ENCODE data around the gene PRRT4.
A peak's percentile ranks its signal among the peaks of the same experiment; 100 is the strongest.

PRRT4 gene

GRCh38 chr7:128358233-128358632 is 3.3 kb downstream of the PRRT4 start:
- TF ChIP-seq MAX (IDR thresholded peaks at IDR 0.05; ENCODE audit: low read depth, low read length) (no peak; the same call in 1 of the 2 replicates), MYC (IDR thresholded peaks at IDR 0.05; ENCODE audit: low read depth, low read length) (0 out of 2 replicates have a peak, but pooled peaks have one; percentile 56), POLR2A (IDR thresholded peaks at IDR 0.05; ENCODE audit: extremely low read depth, insufficient read length) (no peak)
- no peak overlapping the region for H3K4me3 ChIP-seq (ENCODE audit: low read depth, low read length)
- peak; percentile 93 for DNase-seq (ENCODE audit: low read depth)

GRCh38 chr7:128357217-128357613 is 4.3 kb downstream of the PRRT4 start:
- DNase-seq (ENCODE audit: low read depth): no peak
- H3K4me3 ChIP-seq (ENCODE audit: low read depth, low read length): no peak overlapping the region
- no peak for TF ChIP-seq MAX (IDR thresholded peaks at IDR 0.05; ENCODE audit: low read depth, low read length)
- TF ChIP-seq CTCF (IDR thresholded peaks at IDR 0.05; ENCODE audit: low read depth, low read length): no peak
- TF ChIP-seq MYC (IDR thresholded peaks at IDR 0.05; ENCODE audit: low read depth, low read length): no peak
- TF ChIP-seq POLR2A (IDR thresholded peaks at IDR 0.05; ENCODE audit: extremely low read depth, insufficient read length): no peak

- no peak overlapping the region for H3K4me3 ChIP-seq (ENCODE audit: low read depth, low read length)
- no peak for DNase-seq (ENCODE audit: low read depth)
- no peak for TF ChIP-seq MYC (IDR thresholded peaks at IDR 0.05; ENCODE audit: low read depth, low read length)
- TF ChIP-seq MAX (IDR thresholded peaks at IDR 0.05; ENCODE audit: low read depth, low read length): no peak
- no peak for TF ChIP-seq POLR2A (IDR thresholded peaks at IDR 0.05; ENCODE audit: extremely low read depth, insufficient read length)
Measured at GRCh38 chr7:128356546-128357216, 4.8 kb downstream of the PRRT4 start.

GRCh38 chr7:128353610-128354009 is 7.9 kb downstream of the PRRT4 start:
- TF ChIP-seq MYC (IDR thresholded peaks at IDR 0.05; ENCODE audit: low read depth, low read length) (no peak), MAX (IDR thresholded peaks at IDR 0.05; ENCODE audit: low read depth, low read length) (no peak), CTCF (IDR thresholded peaks at IDR 0.05; ENCODE audit: low read depth, low read length) (no peak)
- H3K4me3 ChIP-seq (ENCODE audit: low read depth, low read length): no peak overlapping the region
- no peak for DNase-seq (ENCODE audit: low read depth)

GRCh38 chr7:128353189-128353588 is 8.3 kb downstream of the PRRT4 start:
- no peak for TF ChIP-seq MAX (IDR thresholded peaks at IDR 0.05; ENCODE audit: low read depth, low read length)
- TF ChIP-seq POLR2A (IDR thresholded peaks at IDR 0.05; ENCODE audit: extremely low read depth, insufficient read length): no peak
- no peak for TF ChIP-seq MYC (IDR thresholded peaks at IDR 0.05; ENCODE audit: low read depth, low read length)
- no peak for TF ChIP-seq CTCF (IDR thresholded peaks at IDR 0.05; ENCODE audit: low read depth, low read length)
- no peak overlapping the region for H3K4me3 ChIP-seq (ENCODE audit: low read depth, low read length)
- no peak for DNase-seq (ENCODE audit: low read depth)

GRCh38 chr7:128352636-128353035 is 8.9 kb downstream of the PRRT4 start:
- no peak for TF ChIP-seq MYC (IDR thresholded peaks at IDR 0.05; ENCODE audit: low read depth, low read length)
- TF ChIP-seq CTCF (IDR thresholded peaks at IDR 0.05; ENCODE audit: low read depth, low read length): no peak
- no peak for TF ChIP-seq MAX (IDR thresholded peaks at IDR 0.05; ENCODE audit: low read depth, low read length)
- no peak for TF ChIP-seq POLR2A (IDR thresholded peaks at IDR 0.05; ENCODE audit: extremely low read depth, insufficient read length)
- no peak for DNase-seq (ENCODE audit: low read depth)
- no peak overlapping the region for H3K4me3 ChIP-seq (ENCODE audit: low read depth, low read length)
